GM18520 (cell line): Measurements from ENCODE around the gene PARP4.
"Not testable (repeated sequence)": the region's sequence is repeated elsewhere in the genome, so short reads cannot be mapped to it uniquely, and the experiment has no call there.

Experiments used
- ATAC-seq: cut with Tn5 transposase; IDR thresholded peaks from one replicate; pipeline ENCODE4 v1.9.1; 2021; ENCODE audit not compliant: unreplicated experiment

Gene PARP4

DNA sequence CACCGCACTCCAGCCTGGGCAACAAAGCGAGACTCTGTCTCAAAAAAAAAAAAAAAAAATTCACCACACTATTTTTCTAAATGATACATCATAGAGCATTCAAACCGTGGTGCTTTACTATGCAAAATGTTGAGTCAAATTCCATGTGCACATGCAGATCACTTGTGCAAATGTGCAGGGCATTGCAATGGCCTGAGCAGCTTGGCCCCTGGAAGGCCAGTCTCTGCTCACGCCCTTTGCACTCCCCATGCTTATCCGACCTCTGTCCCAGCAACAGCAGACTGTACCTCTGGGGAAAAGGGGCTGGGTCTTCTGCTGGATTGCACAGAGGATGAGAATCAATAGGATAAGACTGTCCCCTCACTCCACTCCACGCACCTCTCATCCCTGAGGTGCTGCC lies 58.5 kb downstream of the PARP4 start:
- ATAC-seq: no peak

- ATAC-seq: no peak
These were observed 60.5 kb downstream of the PARP4 start for GRCh38 chr13:24452044-24452443.

- ATAC-seq: no peak
These were observed 62.0 kb downstream of the PARP4 start for GRCh38 chr13:24450530-24450929.

GRCh38 chr13:24444851-24445250 lies 67.7 kb downstream of the PARP4 start:
- ATAC-seq: not testable (repeated sequence)

GRCh38 chr13:24443366-24443765 lies 69.2 kb downstream of the PARP4 start:
- ATAC-seq: no peak

- not testable (repeated sequence) for ATAC-seq
These were observed 86.5 kb downstream of the PARP4 start for GRCh38 chr13:24426045-24426444.

- ATAC-seq: not testable (repeated sequence)
These were observed 92.9 kb downstream of the PARP4 start for GRCh38 chr13:24419668-24420067.

DNA sequence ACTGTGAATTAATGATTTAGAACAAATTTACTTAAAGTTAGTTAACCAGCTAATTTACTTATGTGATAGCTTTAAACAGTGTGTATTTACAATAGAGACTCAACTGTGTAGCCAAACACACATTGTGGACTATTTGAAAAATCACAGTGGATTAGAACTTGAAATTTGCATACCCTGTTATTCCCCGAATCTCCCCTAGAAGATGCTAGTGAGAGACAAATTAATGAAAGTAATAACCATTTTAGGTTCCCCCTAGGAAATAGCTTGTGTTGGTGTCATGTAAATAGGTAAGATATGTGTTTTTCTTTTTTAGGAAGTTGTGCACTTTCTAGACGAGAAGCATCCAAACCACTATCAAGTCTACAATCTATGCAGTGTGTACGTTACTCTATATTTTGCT lies 104.7 kb downstream of the PARP4 start:
- no peak for ATAC-seq

GRCh38 chr13:24406524-24406923 lies 106.1 kb downstream of the PARP4 start:
- ATAC-seq: no peak

DNA sequence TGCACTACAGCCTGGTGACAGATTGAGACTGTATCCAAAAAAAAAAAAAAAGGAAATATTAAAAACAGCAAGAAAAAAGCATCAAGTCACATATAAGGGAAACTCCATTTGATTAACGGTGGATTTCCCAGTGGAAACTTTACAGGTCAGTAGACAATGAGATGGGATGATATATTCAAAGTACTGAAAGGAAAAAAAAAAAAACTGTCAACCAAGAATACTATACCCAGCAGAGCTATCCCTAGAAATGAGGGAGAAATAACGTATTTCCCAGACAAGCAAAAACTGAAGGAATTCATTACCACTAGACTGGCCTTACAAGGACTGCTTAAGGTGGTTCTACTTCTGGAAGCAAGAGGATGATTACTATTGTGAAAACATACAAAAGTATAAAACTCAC lies 115.8 kb downstream of the PARP4 start:
- ATAC-seq: no peak

GRCh38 chr13:24392972-24393371 lies 119.6 kb downstream of the PARP4 start:
- no peak for ATAC-seq

GRCh38 chr13:24391771-24392683 lies 120.6 kb downstream of the PARP4 start:
- not testable (repeated sequence) for ATAC-seq

GRCh38 chr13:24390795-24391194 lies 121.8 kb downstream of the PARP4 start:
- not testable (repeated sequence) for ATAC-seq

GRCh38 chr13:24389506-24389905 lies 123.1 kb downstream of the PARP4 start:
- no peak for ATAC-seq

DNA sequence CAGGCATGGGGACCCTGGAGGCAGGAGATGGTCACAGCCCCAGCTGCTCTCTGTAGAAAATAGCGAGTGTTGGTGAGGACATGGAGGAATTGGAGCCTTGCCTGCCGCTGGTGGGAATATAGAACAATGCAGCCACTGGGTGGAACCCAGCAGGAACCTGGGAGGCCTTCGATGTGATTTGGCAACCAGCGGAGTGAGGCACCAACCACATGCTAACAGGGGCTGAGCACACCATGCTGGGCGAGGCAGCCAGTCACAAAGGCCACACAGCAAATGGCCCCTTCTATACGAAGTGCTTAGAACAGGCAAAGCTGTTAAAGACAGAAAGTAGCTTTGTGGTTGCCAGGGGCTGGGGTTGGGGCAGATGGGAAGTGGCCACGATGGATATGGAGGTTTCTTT lies 123.8 kb downstream of the PARP4 start:
- ATAC-seq: not testable (repeated sequence)

GRCh38 chr13:24386816-24387708 lies 125.5 kb downstream of the PARP4 start:
- no peak for ATAC-seq

- no peak for ATAC-seq
These were observed 126.7 kb downstream of the PARP4 start for GRCh38 chr13:24385902-24386301.

GRCh38 chr13:24384946-24385345 lies 127.6 kb downstream of the PARP4 start:
- ATAC-seq: not testable (repeated sequence)

DNA sequence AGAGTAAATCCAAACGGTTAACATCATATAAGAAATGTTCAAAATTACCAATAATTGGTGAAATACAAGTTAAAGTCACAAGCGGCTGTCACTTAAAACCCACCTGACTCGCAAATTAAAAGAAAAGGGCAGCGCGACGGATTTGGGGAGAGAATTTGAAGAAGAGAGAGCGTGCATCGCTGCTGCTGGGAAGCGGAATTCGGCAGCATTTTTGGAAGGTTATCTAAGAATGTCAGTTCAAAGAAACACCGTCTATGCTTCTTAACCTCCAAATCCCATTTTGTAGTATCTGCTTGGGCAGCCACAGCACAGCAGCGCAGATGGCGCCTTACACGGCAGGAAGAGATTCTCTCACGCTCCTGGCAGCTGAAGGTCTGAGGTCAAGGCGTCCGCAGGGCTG lies 128.5 kb downstream of the PARP4 start:
- not testable (repeated sequence) for ATAC-seq

DNA sequence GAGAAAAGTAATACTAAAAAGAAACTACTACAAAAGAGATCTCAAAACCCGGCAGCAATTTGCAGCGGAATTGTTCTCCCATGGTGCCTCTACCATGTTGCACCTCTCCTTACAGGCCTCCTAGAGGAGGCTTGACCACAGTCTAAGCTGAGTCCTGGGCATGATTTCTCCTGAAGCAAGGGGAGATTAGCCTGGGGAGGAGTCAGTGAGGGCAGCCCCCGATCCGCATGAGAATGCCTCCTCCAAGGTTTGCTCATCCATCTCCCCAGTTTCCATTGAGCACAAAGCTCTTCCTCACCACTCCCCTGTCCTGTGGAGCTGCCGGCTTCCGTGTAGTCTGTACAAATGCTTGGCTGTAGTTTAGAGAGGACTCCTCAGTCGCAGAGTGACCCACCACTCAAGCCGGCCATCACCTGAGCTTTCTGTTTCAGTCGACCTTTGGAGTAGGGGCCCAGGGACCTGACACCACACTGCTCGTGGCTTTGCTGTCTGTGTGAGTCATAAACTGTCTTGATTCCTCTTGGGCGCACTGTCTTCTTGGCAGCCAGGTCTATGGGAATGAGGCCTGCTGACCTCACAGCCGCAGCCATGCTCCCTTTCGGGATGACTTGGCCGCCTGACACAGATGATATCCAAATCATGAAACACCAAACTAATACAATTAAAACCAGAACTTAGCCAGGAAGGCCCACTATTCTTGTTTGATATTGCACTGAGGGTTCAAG lies 130.9 kb downstream of the PARP4 start:
- no peak for ATAC-seq

DNA sequence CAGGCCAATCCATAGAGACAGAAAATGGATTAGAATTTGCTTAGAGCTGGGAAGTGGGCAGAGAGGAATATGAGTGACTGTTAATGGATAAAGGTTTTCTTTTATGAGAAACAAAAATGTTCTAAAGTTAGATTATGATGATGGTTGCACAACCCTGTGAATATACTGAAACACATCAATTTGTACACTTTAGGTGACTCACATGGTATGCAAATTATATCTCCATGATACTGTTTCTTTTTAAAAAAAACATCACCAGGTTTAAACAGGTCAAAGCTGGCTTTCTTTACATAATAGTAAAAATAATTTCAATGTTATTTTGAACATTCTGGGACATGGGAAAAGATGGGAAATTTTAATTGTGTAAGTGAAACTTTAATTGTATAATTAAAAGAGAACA lies 131.7 kb downstream of the PARP4 start:
- not testable (repeated sequence) for ATAC-seq
